B cell (primary cell): ENCODE data around the gene TCF15. TPM values are rescaled to one million over a fixed set of nuclear protein-coding genes. Genes with fewer than 3 reads are reported as not detected.

Experiments used
- ATAC-seq: fragments of 200-7000 bp; cut with Tn5 transposase; one replicate; pipeline ENCODE4 v1.10.0; 2021; ENCODE audit warnings: low read depth, mild to moderate bottlenecking, moderate number of reproducible peaks, moderate library complexity
- CTCF ChIA-PET: fragments of 350-600 bp; sonication (Branson Sonifier 250); formaldehyde crosslinking; loops from one replicate; lab custom pipeline; 2021; ENCODE audit warnings: antibody characterized with exemption, inconsistent platforms; lab: Charles Lee
- POLR2A ChIA-PET: fragments of 350-600 bp; sonication (Branson Sonifier 250); formaldehyde crosslinking; loops from one replicate; lab custom pipeline; 2021; ENCODE audit warnings: antibody characterized with exemption; lab: Charles Lee
- DNase-seq: peaks from one replicate; pipeline ENCODE4 v3.0.0; 2013
- H2AFZ ChIP-seq: 2 replicates; pipeline ENCODE4 v1.6.1; 2012; ENCODE audit warnings: mild to moderate bottlenecking, low read depth, low read length; ENCODE audit not compliant: insufficient read depth, poor library complexity, severe bottlenecking
- H3K27ac ChIP-seq, 2 donors: 1 replicate in 1 of 2; 2 replicates in 1 of 2; pipeline ENCODE4 v1.5.1; 2012 to 2013; ENCODE audit warnings: low read length in 2 of 2, mild to moderate bottlenecking in 2 of 2, moderate library complexity in 1 of 2
- H3K27me3 ChIP-seq, 4 experiments: fragments of 200-600 bp in 1 of 4; sonication (generic) in 1 of 4; replicated peaks in 1 of 4; 1 replicate in 2 of 4; 2 replicates in 2 of 4; pipeline versions ENCODE4 v1.6.1 to v1.7.0; 2013 to 2016; ENCODE audit warnings: low read length in 3 of 4, mild to moderate bottlenecking in 2 of 4, mixed read lengths in 1 of 4, moderate library complexity in 1 of 4; ENCODE audit not compliant: insufficient read depth in 4 of 4, control insufficient read depth in 3 of 4; ENCODE audit errors: control extremely low read depth in 1 of 4
- H3K36me3 ChIP-seq, 2 experiments: replicated peaks in 1 of 2; 1 replicate in 1 of 2; 2 replicates in 1 of 2; pipeline versions ENCODE4 v1.6.1 to v1.7.1; 2013; ENCODE audit warnings: low read length in 1 of 2; ENCODE audit not compliant: insufficient read depth in 2 of 2, control insufficient read depth in 1 of 2; ENCODE audit errors: control extremely low read depth in 1 of 2, extremely low read depth in 1 of 2
- H3K4me1 ChIP-seq, 2 donors: fragments of 200-600 bp in 1 of 2; sonication (generic) in 1 of 2; 1 replicate in 1 of 2; 2 replicates in 1 of 2; pipeline versions ENCODE4 v1.5.1 to v1.6.1; 2013 to 2017; ENCODE audit warnings: low read length in 2 of 2; ENCODE audit not compliant: control insufficient read depth in 2 of 2, insufficient read depth in 2 of 2
- H3K4me2 ChIP-seq: replicated peaks from 2 replicates; pipeline ENCODE3; 2012; ENCODE audit warnings: mild to moderate bottlenecking, low read depth, low read length; ENCODE audit not compliant: poor library complexity, severe bottlenecking
- H3K4me3 ChIP-seq, 5 experiments: fragments of 200-600 bp in 1 of 5; sonication (generic) in 1 of 5; 1 replicate in 3 of 5; 2 replicates in 2 of 5; pipeline versions ENCODE4 v1.5.1 to v1.7.0; 2011 to 2016; ENCODE audit warnings: low read length in 4 of 5, mild to moderate bottlenecking in 4 of 5, low read depth in 2 of 5, control low read depth in 1 of 5, moderate library complexity in 1 of 5; ENCODE audit not compliant: insufficient read depth in 1 of 5; ENCODE audit errors: control extremely low read depth in 1 of 5, extremely low read depth in 1 of 5
- H3K79me2 ChIP-seq: fragments of 200-600 bp; sonication (generic); one replicate; pipeline ENCODE4 v1.6.0; 2016; ENCODE audit warnings: low read length; ENCODE audit not compliant: control insufficient read depth, insufficient read depth
- H3K9ac ChIP-seq: fragments of 200-600 bp; sonication (generic); 2 replicates; pipeline ENCODE4 v1.6.1; 2017; ENCODE audit warnings: mild to moderate bottlenecking, low read length, moderate library complexity
- H3K9me3 ChIP-seq, 3 donors: one replicate each; pipeline versions ENCODE4 v1.6.1 to v1.7.1; 2013; ENCODE audit warnings: low read length in 2 of 3; ENCODE audit not compliant: control insufficient read depth in 2 of 3, insufficient read depth in 1 of 3; ENCODE audit errors: control extremely low read depth in 1 of 3
- H4K20me1 ChIP-seq: 2 replicates; pipeline ENCODE4 v1.6.0; 2012; ENCODE audit warnings: mild to moderate bottlenecking, low read length; ENCODE audit not compliant: insufficient read depth, control insufficient read depth, poor library complexity, severe bottlenecking
- H3K27ac Mint-ChIP-seq: one replicate; pipeline ENCODE4 v1.8.0; 2021; ENCODE audit warnings: mixed read lengths
- H3K27me3 Mint-ChIP-seq: one replicate; pipeline ENCODE4 v1.8.0; 2021; ENCODE audit warnings: mixed read lengths
- H3K4me1 Mint-ChIP-seq: one replicate; pipeline ENCODE4 v1.8.0; 2021; ENCODE audit warnings: mixed read lengths
- H3K4me3 Mint-ChIP-seq: one replicate; pipeline ENCODE4 v1.8.0; 2021; ENCODE audit warnings: mixed read lengths
- H3K9me3 Mint-ChIP-seq: one replicate; pipeline ENCODE4 v1.8.0; 2022; ENCODE audit warnings: mixed read lengths; ENCODE audit not compliant: insufficient read depth
- EZH2 ChIP-seq: IDR thresholded peaks from 2 replicates; pipeline ENCODE4 v1.6.1; 2012; ENCODE audit warnings: borderline replicate concordance, low read depth, mild to moderate bottlenecking, moderate library complexity, low read length; ENCODE audit not compliant: insufficient read depth, poor library complexity, severe bottlenecking
- WGBS: methylation state at CpG from one replicate; pipeline ENCODE4 v1.1.5; 2013; ENCODE audit warnings: missing lambda C conversion rate; ENCODE audit not compliant: insufficient coverage; 5-methylcytosine and 5-hydroxymethylcytosine counted together
- intact Hi-C: fragments of 100-400 bp; cut with micrococcal nuclease; formaldehyde crosslinking; loops from one replicate; pipeline ENCODE4 v1.10.0; 2022
- polyA plus RNA-seq: library from polyadenylated mRNA; depleted of rRNA; stranded (reverse); fragments of >200 nt; gene quantifications from 2 replicates; pipeline ENCODE4 v1.2.3, GENCODE V29; 2012
- total RNA-seq, 2 donors: library from RNA; stranded (reverse); fragments of 120-200 nt in 1 of 2; gene quantifications; 1 replicate in 1 of 2; 2 replicates in 1 of 2; pipeline versions ENCODE4 v1.2.3 to v1.2.4, GENCODE V29; 2013 to 2022
- TF ChIP-seq, protein P1 (sequence below): fragments of 200-600 bp; IDR thresholded peaks from one replicate; pipeline ENCODE4 v1.8.0; 2022; ENCODE audit warnings: antibody characterized with exemption, mild to moderate bottlenecking

TCF15 gene
- total and polyA plus RNA-seq, 2 donors (not counting 1 experiment from before 2014, with no cell fraction given): not detected

DNA sequence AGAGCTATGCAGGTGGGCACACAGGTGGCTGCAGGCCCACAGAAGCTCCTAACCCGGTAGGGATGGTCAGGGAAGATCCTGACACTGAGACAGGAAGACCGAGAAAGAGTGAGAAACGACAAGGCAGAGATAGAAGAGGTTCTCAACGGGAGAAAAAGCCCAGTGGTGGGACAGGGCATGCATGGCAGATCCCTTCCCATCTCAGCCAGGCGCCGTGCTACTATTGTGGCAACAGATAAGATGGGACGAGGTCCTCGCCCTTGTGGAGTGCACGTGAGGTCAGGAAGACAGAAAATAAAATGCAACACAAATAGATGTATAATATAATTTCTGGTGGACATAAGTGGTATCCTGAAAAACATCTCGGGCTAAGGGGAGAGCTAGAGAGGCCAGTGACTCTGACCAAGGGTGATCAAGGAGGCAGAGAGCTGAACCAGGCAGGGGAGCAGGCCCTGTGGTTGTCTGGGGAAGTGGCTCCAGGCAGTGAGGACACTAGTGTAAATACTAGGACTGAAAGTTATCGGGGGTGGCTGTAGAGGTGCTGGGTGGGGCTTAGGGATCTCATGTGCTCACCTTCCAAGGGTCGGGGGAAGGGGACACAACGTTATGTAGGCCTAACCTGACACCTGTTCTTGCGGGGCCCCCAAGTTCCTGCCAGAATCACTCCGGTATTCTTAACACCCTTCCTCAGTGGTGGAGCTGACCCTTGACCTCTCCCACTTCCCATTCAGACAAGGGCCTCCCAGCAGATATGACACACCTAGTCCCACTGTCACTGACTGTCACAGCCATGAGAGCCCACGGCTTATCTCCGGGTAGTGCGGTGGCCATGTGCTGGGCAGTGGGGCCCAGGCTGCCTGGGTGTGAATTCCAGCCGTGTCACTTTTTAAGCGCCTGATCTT, 41.9 kb upstream of the TCF15 start:
- H3K27ac Mint-ChIP-seq: peak overlapping the region; percentile 69
- H3K4me3 Mint-ChIP-seq: peak overlapping the region; percentile 79
- peak overlapping the region; percentile 88 for H3K4me2 ChIP-seq
- intact Hi-C loops: loop anchor here (2.0 kb wide), 1 partner anchor 181 kb away; the partner anchor contains the start of gene FAM110A
- peaks cover 10 to 18% of the 10 kb centered on the region in 2 donors for H3K4me1 ChIP-seq
- H3K27ac ChIP-seq: no peak overlapping the region
- no peaks in the 10 kb centered on the region for H3K9me3 ChIP-seq
- peaks cover 20% of the 10 kb centered on the region for H3K4me1 Mint-ChIP-seq
- peak overlapping the region; percentile 41 to 67 (median 53) for H3K4me3 ChIP-seq
- DNase-seq (no peak), ATAC-seq (no peak)
- H3K27me3 Mint-ChIP-seq: peaks cover 2% of the 10 kb centered on the region
- TF ChIP-seq, protein P1, sequence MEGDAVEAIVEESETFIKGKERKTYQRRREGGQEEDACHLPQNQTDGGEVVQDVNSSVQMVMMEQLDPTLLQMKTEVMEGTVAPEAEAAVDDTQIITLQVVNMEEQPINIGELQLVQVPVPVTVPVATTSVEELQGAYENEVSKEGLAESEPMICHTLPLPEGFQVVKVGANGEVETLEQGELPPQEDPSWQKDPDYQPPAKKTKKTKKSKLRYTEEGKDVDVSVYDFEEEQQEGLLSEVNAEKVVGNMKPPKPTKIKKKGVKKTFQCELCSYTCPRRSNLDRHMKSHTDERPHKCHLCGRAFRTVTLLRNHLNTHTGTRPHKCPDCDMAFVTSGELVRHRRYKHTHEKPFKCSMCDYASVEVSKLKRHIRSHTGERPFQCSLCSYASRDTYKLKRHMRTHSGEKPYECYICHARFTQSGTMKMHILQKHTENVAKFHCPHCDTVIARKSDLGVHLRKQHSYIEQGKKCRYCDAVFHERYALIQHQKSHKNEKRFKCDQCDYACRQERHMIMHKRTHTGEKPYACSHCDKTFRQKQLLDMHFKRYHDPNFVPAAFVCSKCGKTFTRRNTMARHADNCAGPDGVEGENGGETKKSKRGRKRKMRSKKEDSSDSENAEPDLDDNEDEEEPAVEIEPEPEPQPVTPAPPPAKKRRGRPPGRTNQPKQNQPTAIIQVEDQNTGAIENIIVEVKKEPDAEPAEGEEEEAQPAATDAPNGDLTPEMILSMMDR: no peak
- TF ChIP-seq EZH2: no peak
- no peaks in the 10 kb centered on the region for H3K9me3 Mint-ChIP-seq
- H4K20me1 ChIP-seq: no peaks in the 10 kb centered on the region
- peak overlapping the region; percentile 70 for H3K9ac ChIP-seq
- peak overlapping the region; percentile 73 for H2AFZ ChIP-seq
- H3K79me2 ChIP-seq: no peaks in the 10 kb centered on the region
- H3K27me3 ChIP-seq: peaks cover 0 to 7% (median 0%) of the 10 kb centered on the region in 4 experiments
- CTCF ChIA-PET: no interaction called here
- WGBS: 74% methylated on average over 17 of the region's 20 CpGs
- POLR2A ChIA-PET: interaction anchor here (0.6 kb wide), 1 partner anchor 24 kb away, joined by 7 read pairs; no protein-coding TSS in a partner anchor
- H3K36me3 ChIP-seq: peaks cover 0 to 4% of the 10 kb centered on the region in 2 experiments

DNA sequence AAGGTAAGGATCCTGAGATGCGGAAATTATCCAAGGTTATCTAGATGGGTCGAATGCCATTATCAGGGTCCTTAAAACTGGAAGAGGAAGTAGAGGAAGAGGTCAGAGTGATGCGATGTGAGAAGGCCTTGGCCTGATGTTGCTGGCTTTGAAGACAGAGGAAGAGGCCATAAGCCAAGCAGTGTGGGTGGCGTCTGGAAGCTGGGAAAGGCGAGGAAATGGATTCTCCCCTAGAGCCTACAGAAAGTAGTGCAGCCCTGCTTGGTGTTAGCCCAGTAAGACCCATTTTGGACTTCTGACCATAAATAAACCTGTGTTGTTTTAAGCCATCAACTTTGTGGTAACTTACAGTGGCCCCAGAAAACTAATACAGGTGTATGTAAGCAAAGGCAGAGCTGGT, 40.8 kb upstream of the TCF15 start:
- Histone ChIP-seq H3K4me2 (no peak overlapping the region), H2AFZ (no peak overlapping the region), H3K27me3 (peaks cover 0 to 7% (median 0%) of the 10 kb centered on the region in 4 experiments), H3K9ac (no peak overlapping the region), H3K9me3 (no peaks in the 10 kb centered on the region), H3K27ac (no peak overlapping the region), H3K4me1 (peaks cover 10 to 18% of the 10 kb centered on the region in 2 donors), H3K79me2 (no peaks in the 10 kb centered on the region), H3K36me3 (peaks cover 0 to 4% of the 10 kb centered on the region in 2 experiments), H4K20me1 (no peaks in the 10 kb centered on the region), H3K4me3 (no peak overlapping the region)
- ATAC-seq (no peak), DNase-seq (no peak)
- 100% methylated on average over 5 of the region's 5 CpGs for WGBS
- TF ChIP-seq EZH2: no peak
- TF ChIP-seq, protein P1: no peak
- peak overlapping the region; percentile 32 for H3K4me3 Mint-ChIP-seq
- ChIA-PET POLR2A (no interaction called here), CTCF (no interaction called here)
- peaks cover 20% of the 10 kb centered on the region for H3K4me1 Mint-ChIP-seq
- no peaks in the 10 kb centered on the region for H3K9me3 Mint-ChIP-seq
- intact Hi-C loops: no loop called here
- H3K27me3 Mint-ChIP-seq: peaks cover 2% of the 10 kb centered on the region
- no peak overlapping the region for H3K27ac Mint-ChIP-seq
